ENCODE measurements around the gene ADCYAP1R1. TPM values are rescaled to one million over a fixed set of nuclear protein-coding genes. Genes with fewer than 3 reads are reported as not detected.

The ADCYAP1R1 gene
- total and polyA plus RNA-seq, 3 donors from 2014 or later, result 3.2 to 4.8 (median 4.3) TPM

- Histone ChIP-seq H3K9me3 (no peaks in the 10 kb centered on the region), H3K36me3 (ENCODE audit: low read depth, missing control alignments) (no peaks in the 10 kb centered on the region), H3K27me3 (no peaks in the 10 kb centered on the region), H3K27ac (no peak overlapping the region), H3K4me3 (no peak overlapping the region), H3K4me1 (no peaks in the 10 kb centered on the region)
- intact Hi-C loops (cut with DNase I; ENCODE audit: low total_unique reads), result no loop called here
- 92% methylated on average over 1 of the region's 1 CpG; no CpG with 5 or more reads in 1 of the 2 donors for WGBS, 2 donors
- no peak for DNase-seq
- TF ChIP-seq CTCF (IDR thresholded peaks at IDR 0.05) (no peak), POLR2A (IDR thresholded peaks at IDR 0.05) (no peak)
These were observed 32.6 kb upstream of the ADCYAP1R1 start for GRCh38 chr7:31019509-31019908.

- intact Hi-C loops (cut with DNase I; ENCODE audit: low total_unique reads), result no loop called here
- Histone ChIP-seq H3K4me3 (no peak overlapping the region), H3K4me1 (no peaks in the 10 kb centered on the region), H3K27ac (no peak overlapping the region), H3K27me3 (no peaks in the 10 kb centered on the region), H3K9me3 (no peaks in the 10 kb centered on the region), H3K36me3 (ENCODE audit: low read depth, missing control alignments) (no peaks in the 10 kb centered on the region)
- WGBS, 2 donors, result 93 to 95% methylated on average over 2 to 3 of the region's 3 CpGs
- TF ChIP-seq POLR2A (IDR thresholded peaks at IDR 0.05) (no peak), CTCF (IDR thresholded peaks at IDR 0.05) (no peak)
- no peak for DNase-seq
These were observed 31.9 kb upstream of the ADCYAP1R1 start for GRCh38 chr7:31020161-31020560.

GRCh38 chr7:31020652-31021051 is 31.5 kb upstream of the ADCYAP1R1 start:
- H3K9me3 ChIP-seq, result no peaks in the 10 kb centered on the region
- H3K27me3 ChIP-seq, result no peaks in the 10 kb centered on the region
- no peak overlapping the region for H3K4me3 ChIP-seq
- no peak for DNase-seq
- 80 to 84% methylated on average over 3 of the region's 3 CpGs for WGBS, 2 donors
- H3K4me1 ChIP-seq, result no peaks in the 10 kb centered on the region
- H3K27ac ChIP-seq, result no peak overlapping the region
- intact Hi-C loops (cut with DNase I; ENCODE audit: low total_unique reads), result no loop called here
- TF ChIP-seq CTCF (IDR thresholded peaks at IDR 0.05), result no peak
- TF ChIP-seq POLR2A (IDR thresholded peaks at IDR 0.05), result no peak
- no peaks in the 10 kb centered on the region for H3K36me3 ChIP-seq (ENCODE audit: low read depth, missing control alignments)

GRCh38 chr7:31022117-31022516 is 30.0 kb upstream of the ADCYAP1R1 start:
- Histone ChIP-seq H3K27ac (no peak overlapping the region), H3K9me3 (no peaks in the 10 kb centered on the region), H3K27me3 (no peaks in the 10 kb centered on the region), H3K4me1 (peaks cover 1% of the 10 kb centered on the region), H3K36me3 (ENCODE audit: low read depth, missing control alignments) (no peaks in the 10 kb centered on the region), H3K4me3 (no peak overlapping the region)
- intact Hi-C loops (cut with DNase I; ENCODE audit: low total_unique reads), result no loop called here
- 85 to 92% methylated on average over 4 of the region's 4 CpGs for WGBS, 2 donors
- DNase-seq, result no peak
- TF ChIP-seq POLR2A (IDR thresholded peaks at IDR 0.05) (no peak), CTCF (IDR thresholded peaks at IDR 0.05) (no peak)

- no peaks in the 10 kb centered on the region for H3K27me3 ChIP-seq
- H3K9me3 ChIP-seq, result no peaks in the 10 kb centered on the region
- H3K27ac ChIP-seq, result no peak overlapping the region
- no peak overlapping the region for H3K4me3 ChIP-seq
- TF ChIP-seq CTCF (IDR thresholded peaks at IDR 0.05) (no peak), POLR2A (IDR thresholded peaks at IDR 0.05) (no peak)
- intact Hi-C loops (cut with DNase I; ENCODE audit: low total_unique reads), result no loop called here
- H3K36me3 ChIP-seq (ENCODE audit: low read depth, missing control alignments), result no peaks in the 10 kb centered on the region
- H3K4me1 ChIP-seq, result peaks cover 6% of the 10 kb centered on the region
- no peak for DNase-seq
- 75 to 100% methylated on average over 1 to 3 of the region's 3 CpGs for WGBS, 2 donors
These were observed 29.4 kb upstream of the ADCYAP1R1 start for GRCh38 chr7:31022726-31023125.
